ENCODE data around the gene DNAJC3. TPM values are rescaled to one million over a fixed set of nuclear protein-coding genes. Genes with fewer than 3 reads are reported as not detected.

The DNAJC3 gene
- polyA plus RNA-seq, 1 donor (not counting 4 experiments of a cell fraction or from before 2014, with no cell fraction given) = 23.8 TPM

DNA sequence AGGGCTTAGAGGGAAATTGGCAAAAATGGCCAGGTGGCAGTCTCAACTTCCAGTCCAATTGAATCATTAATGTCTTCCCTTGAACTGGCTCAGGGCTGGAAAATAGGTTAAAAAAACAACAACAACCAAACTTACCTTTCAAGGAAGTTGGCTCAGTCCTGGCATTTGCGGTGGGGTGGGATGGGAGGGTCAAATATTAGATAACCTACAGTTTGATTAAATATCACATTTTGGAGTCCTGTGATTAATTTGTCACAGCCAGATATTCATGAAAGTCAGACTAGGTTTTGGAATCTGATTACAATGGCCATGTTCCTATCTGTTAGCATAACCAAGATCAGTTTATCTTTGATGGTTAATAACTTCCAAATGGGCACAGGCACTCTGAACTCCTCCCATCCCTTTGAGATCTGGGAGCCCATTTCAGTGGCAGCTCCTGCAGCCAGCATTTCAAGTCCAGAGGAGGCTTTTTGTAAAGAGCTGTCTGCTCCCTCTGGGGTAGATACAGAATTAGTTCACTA lies 24.6 kb upstream of the DNAJC3 start:
- Histone ChIP-seq H3K9me1 (ENCODE audit: control insufficient read depth, extremely low read depth, insufficient read depth, low read length) (no peaks in the 10 kb centered on the region), H3K79me2 (ENCODE audit: control insufficient read depth, insufficient read depth, low read length) (no peaks in the 10 kb centered on the region), H3K27me3 (ENCODE audit: control insufficient read depth, extremely low read depth, insufficient read depth, low read length) (peaks cover 6% of the 10 kb centered on the region), H3K9ac (ENCODE audit: control insufficient read depth, extremely low read depth, insufficient read depth, low read length) (no peak overlapping the region), H3K9me3 (ENCODE audit: control insufficient read depth, low read depth, low read length) (no peaks in the 10 kb centered on the region), H3K36me3 (ENCODE audit: control insufficient read depth in 2 of 2, extremely low read depth in 1 of 2, insufficient read depth in 2 of 2, low read length in 2 of 2) (no peaks in the 10 kb centered on the region), H3K27ac (ENCODE audit: control insufficient read depth, insufficient read depth, low read length) (no peak overlapping the region), H3K4me2 (ENCODE audit: control insufficient read depth, extremely low read depth, insufficient read depth, low read depth, low read length) (no peak overlapping the region), H4K20me1 (ENCODE audit: control insufficient read depth, extremely low read depth, insufficient read depth, low read length) (no peaks in the 10 kb centered on the region), H3K4me3 (ENCODE audit: control insufficient read depth in 2 of 3, extremely low read depth in 1 of 3, insufficient read depth in 2 of 3, low read depth in 1 of 3, low read length in 3 of 3) (no peak overlapping the region), H3K4me1 (ENCODE audit: control insufficient read depth, extremely low read depth, insufficient read depth, low read length) (no peaks in the 10 kb centered on the region), H2AFZ (ENCODE audit: control insufficient read depth, low read length) (no peak overlapping the region)
- FAIRE-seq (no peak), DNase-seq (ENCODE audit: low read depth, low spot score) (no peak)
- no peak for TF ChIP-seq EZH2 (IDR thresholded peaks at IDR 0.05; ENCODE audit: low read length)
- TF ChIP-seq, protein P1, sequence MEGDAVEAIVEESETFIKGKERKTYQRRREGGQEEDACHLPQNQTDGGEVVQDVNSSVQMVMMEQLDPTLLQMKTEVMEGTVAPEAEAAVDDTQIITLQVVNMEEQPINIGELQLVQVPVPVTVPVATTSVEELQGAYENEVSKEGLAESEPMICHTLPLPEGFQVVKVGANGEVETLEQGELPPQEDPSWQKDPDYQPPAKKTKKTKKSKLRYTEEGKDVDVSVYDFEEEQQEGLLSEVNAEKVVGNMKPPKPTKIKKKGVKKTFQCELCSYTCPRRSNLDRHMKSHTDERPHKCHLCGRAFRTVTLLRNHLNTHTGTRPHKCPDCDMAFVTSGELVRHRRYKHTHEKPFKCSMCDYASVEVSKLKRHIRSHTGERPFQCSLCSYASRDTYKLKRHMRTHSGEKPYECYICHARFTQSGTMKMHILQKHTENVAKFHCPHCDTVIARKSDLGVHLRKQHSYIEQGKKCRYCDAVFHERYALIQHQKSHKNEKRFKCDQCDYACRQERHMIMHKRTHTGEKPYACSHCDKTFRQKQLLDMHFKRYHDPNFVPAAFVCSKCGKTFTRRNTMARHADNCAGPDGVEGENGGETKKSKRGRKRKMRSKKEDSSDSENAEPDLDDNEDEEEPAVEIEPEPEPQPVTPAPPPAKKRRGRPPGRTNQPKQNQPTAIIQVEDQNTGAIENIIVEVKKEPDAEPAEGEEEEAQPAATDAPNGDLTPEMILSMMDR (optimal IDR thresholded peaks at IDR 0.05 in 1 of 3, IDR thresholded peaks at IDR 0.05 in 1 of 3, conservative IDR thresholded peaks at IDR 0.05 in 1 of 3; ENCODE audit: extremely low read depth in 1 of 3, insufficient read depth in 2 of 3, low read length in 3 of 3) = no peak
- dilution Hi-C loops (cut with MboI; ENCODE audit: extremely low pct_ligation_motif_present, low sequenced_read_pairs) = no loop called here

DNA sequence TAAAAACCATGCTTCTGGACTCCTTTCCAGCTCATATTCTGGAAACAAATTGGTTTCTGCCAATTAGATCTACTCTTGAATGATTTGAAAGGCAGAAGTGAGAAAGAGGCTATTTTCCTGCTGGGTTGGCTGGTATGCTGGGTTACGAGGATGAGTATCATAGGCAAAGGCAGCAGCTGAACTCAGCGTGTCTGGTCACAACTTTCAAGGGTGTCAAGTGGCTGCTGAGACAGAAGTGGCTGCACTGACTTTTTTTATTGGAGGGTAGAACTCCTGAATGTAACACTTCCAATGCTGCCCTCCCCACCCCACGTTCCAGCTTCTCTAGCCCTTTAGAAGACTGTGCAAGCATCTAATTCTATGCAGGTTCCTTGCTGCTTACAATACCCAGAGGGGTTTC lies 24.1 kb upstream of the DNAJC3 start:
- H3K9ac ChIP-seq (ENCODE audit: control insufficient read depth, extremely low read depth, insufficient read depth, low read length) = no peak overlapping the region
- FAIRE-seq = no peak
- no peak overlapping the region for H3K4me2 ChIP-seq (ENCODE audit: control insufficient read depth, extremely low read depth, insufficient read depth, low read depth, low read length)
- dilution Hi-C loops (cut with MboI; ENCODE audit: extremely low pct_ligation_motif_present, low sequenced_read_pairs) = no loop called here
- no peak overlapping the region for H2AFZ ChIP-seq (ENCODE audit: control insufficient read depth, low read length)
- H3K9me1 ChIP-seq (ENCODE audit: control insufficient read depth, extremely low read depth, insufficient read depth, low read length) = no peaks in the 10 kb centered on the region
- no peaks in the 10 kb centered on the region for H4K20me1 ChIP-seq (ENCODE audit: control insufficient read depth, extremely low read depth, insufficient read depth, low read length)
- H3K79me2 ChIP-seq (ENCODE audit: control insufficient read depth, insufficient read depth, low read length) = no peaks in the 10 kb centered on the region
- TF ChIP-seq, protein P1 (optimal IDR thresholded peaks at IDR 0.05 in 1 of 3, IDR thresholded peaks at IDR 0.05 in 1 of 3, conservative IDR thresholded peaks at IDR 0.05 in 1 of 3; ENCODE audit: extremely low read depth in 1 of 3, insufficient read depth in 2 of 3, low read length in 3 of 3) = no peak
- TF ChIP-seq EZH2 (IDR thresholded peaks at IDR 0.05; ENCODE audit: low read length) = no peak
- H3K36me3 ChIP-seq (ENCODE audit: control insufficient read depth in 2 of 2, extremely low read depth in 1 of 2, insufficient read depth in 2 of 2, low read length in 2 of 2) = no peaks in the 10 kb centered on the region
- no peak for DNase-seq (ENCODE audit: low read depth, low spot score)
- no peak overlapping the region for H3K4me3 ChIP-seq (ENCODE audit: control insufficient read depth in 2 of 3, extremely low read depth in 1 of 3, insufficient read depth in 2 of 3, low read depth in 1 of 3, low read length in 3 of 3)
- H3K9me3 ChIP-seq (ENCODE audit: control insufficient read depth, low read depth, low read length) = no peaks in the 10 kb centered on the region
- no peak overlapping the region for H3K27ac ChIP-seq (ENCODE audit: control insufficient read depth, insufficient read depth, low read length)
- H3K4me1 ChIP-seq (ENCODE audit: control insufficient read depth, extremely low read depth, insufficient read depth, low read length) = no peaks in the 10 kb centered on the region
- H3K27me3 ChIP-seq (ENCODE audit: control insufficient read depth, extremely low read depth, insufficient read depth, low read length) = peaks cover 6% of the 10 kb centered on the region
